Measurements from ENCODE around the gene KCNJ10.

KCNJ10 gene

GRCh38 chr1:160078512-160079195 is 8.7 kb upstream of the KCNJ10 start:
- TF ChIP-seq, protein P1, sequence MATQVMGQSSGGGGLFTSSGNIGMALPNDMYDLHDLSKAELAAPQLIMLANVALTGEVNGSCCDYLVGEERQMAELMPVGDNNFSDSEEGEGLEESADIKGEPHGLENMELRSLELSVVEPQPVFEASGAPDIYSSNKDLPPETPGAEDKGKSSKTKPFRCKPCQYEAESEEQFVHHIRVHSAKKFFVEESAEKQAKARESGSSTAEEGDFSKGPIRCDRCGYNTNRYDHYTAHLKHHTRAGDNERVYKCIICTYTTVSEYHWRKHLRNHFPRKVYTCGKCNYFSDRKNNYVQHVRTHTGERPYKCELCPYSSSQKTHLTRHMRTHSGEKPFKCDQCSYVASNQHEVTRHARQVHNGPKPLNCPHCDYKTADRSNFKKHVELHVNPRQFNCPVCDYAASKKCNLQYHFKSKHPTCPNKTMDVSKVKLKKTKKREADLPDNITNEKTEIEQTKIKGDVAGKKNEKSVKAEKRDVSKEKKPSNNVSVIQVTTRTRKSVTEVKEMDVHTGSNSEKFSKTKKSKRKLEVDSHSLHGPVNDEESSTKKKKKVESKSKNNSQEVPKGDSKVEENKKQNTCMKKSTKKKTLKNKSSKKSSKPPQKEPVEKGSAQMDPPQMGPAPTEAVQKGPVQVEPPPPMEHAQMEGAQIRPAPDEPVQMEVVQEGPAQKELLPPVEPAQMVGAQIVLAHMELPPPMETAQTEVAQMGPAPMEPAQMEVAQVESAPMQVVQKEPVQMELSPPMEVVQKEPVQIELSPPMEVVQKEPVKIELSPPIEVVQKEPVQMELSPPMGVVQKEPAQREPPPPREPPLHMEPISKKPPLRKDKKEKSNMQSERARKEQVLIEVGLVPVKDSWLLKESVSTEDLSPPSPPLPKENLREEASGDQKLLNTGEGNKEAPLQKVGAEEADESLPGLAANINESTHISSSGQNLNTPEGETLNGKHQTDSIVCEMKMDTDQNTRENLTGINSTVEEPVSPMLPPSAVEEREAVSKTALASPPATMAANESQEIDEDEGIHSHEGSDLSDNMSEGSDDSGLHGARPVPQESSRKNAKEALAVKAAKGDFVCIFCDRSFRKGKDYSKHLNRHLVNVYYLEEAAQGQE (IDR thresholded peaks at IDR 0.05; ENCODE audit: insufficient read depth in 1 of 2, low read depth in 2 of 2, low read length in 2 of 2): no peak
- TF ChIP-seq FOXP2 (optimal IDR thresholded peaks at IDR 0.05; ENCODE audit: borderline replicate concordance, extremely low read depth, extremely low read length, insufficient read depth) (no peak), SIN3A (IDR thresholded peaks at IDR 0.05; ENCODE audit: borderline replicate concordance, insufficient read depth, low read length) (no peak), POLR2AphosphoS5 (IDR thresholded peaks at IDR 0.05; ENCODE audit: low read depth, low read length) (no peak), TAF1 (IDR thresholded peaks at IDR 0.05; ENCODE audit: borderline replicate concordance, insufficient read depth, low read length) (no peak)

- TF ChIP-seq SIN3A (IDR thresholded peaks at IDR 0.05; ENCODE audit: borderline replicate concordance, insufficient read depth, low read length) (no peak), POLR2AphosphoS5 (IDR thresholded peaks at IDR 0.05; ENCODE audit: low read depth, low read length) (no peak), TAF1 (IDR thresholded peaks at IDR 0.05; ENCODE audit: borderline replicate concordance, insufficient read depth, low read length) (no peak), FOXP2 (optimal IDR thresholded peaks at IDR 0.05; ENCODE audit: borderline replicate concordance, extremely low read depth, extremely low read length, insufficient read depth) (no peak)
- TF ChIP-seq, protein P1 (IDR thresholded peaks at IDR 0.05; ENCODE audit: insufficient read depth in 1 of 2, low read depth in 2 of 2, low read length in 2 of 2): no peak
These were observed 7.5 kb upstream of the KCNJ10 start for GRCh38 chr1:160077486-160077885.

DNA sequence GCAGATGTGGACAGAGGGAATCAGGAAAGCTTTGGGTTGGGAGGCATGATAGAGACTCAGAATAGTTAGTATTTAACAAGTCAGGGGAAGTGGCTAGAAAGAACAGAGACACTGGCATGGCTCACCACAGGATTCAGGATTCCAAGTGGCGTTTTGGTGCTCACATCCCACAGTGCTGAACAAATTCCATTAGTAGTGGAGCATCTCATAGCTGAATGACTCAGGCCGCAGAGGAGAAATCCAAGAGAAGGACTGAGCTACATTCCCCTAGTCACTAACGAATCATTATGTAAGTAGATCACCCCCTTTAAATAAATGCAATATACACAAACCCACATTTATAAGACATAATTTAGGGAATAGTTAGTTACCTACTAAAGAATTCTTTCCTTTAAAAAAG is 6.3 kb upstream of the KCNJ10 start:
- TF ChIP-seq FOXP2 (optimal IDR thresholded peaks at IDR 0.05; ENCODE audit: borderline replicate concordance, extremely low read depth, extremely low read length, insufficient read depth) (no peak), SIN3A (IDR thresholded peaks at IDR 0.05; ENCODE audit: borderline replicate concordance, insufficient read depth, low read length) (no peak), POLR2AphosphoS5 (IDR thresholded peaks at IDR 0.05; ENCODE audit: low read depth, low read length) (no peak), TAF1 (IDR thresholded peaks at IDR 0.05; ENCODE audit: borderline replicate concordance, insufficient read depth, low read length) (no peak)
- TF ChIP-seq, protein P1 (IDR thresholded peaks at IDR 0.05; ENCODE audit: insufficient read depth in 1 of 2, low read depth in 2 of 2, low read length in 2 of 2): no peak

DNA sequence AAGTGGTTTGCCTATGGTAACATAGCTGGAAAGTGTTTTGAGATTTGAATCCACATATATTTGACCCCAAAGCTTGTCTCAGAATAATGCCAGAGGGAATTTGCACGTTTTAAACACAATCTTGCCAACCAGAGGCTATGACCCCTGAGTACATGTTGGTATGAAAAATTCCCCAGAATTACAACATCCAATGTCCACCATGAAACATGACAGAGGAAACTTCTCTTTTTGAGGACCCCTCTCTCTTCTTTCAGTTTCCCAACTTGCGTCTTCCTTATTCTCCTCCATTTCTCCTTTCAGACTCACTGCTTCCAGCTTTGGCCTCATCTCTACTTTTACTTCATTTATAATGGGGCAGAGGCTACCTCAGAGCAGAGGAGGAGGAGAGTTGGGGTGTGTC is 5.9 kb upstream of the KCNJ10 start:
- TF ChIP-seq POLR2AphosphoS5 (IDR thresholded peaks at IDR 0.05; ENCODE audit: low read depth, low read length): no peak
- TF ChIP-seq FOXP2 (optimal IDR thresholded peaks at IDR 0.05; ENCODE audit: borderline replicate concordance, extremely low read depth, extremely low read length, insufficient read depth): no peak
- TF ChIP-seq SIN3A (IDR thresholded peaks at IDR 0.05; ENCODE audit: borderline replicate concordance, insufficient read depth, low read length): no peak
- TF ChIP-seq TAF1 (IDR thresholded peaks at IDR 0.05; ENCODE audit: borderline replicate concordance, insufficient read depth, low read length): no peak
- TF ChIP-seq, protein P1 (IDR thresholded peaks at IDR 0.05; ENCODE audit: insufficient read depth in 1 of 2, low read depth in 2 of 2, low read length in 2 of 2): no peak

Measured in PFSK-1 (cell line).